Loucy (cell line): ENCODE results near the gene PLEKHA7.

Source experiments
- H2AFZ ChIP-seq: fragments of 200-600 bp; sonication (generic); 2 replicates; pipeline ENCODE4 v1.6.0; 2016; ENCODE audit warnings: antibody characterized with exemption, mild to moderate bottlenecking, low read length, moderate library complexity
- H3F3A ChIP-seq: fragments of 200-600 bp; 2 replicates; pipeline ENCODE4 v1.6.0; 2016; ENCODE audit warnings: antibody characterized with exemption, low read depth, mild to moderate bottlenecking
- H3K27me3 ChIP-seq: fragments of 200-600 bp; sonication (generic); 2 replicates; pipeline ENCODE4 v1.6.1; 2014; ENCODE audit warnings: low read length, mild to moderate bottlenecking; ENCODE audit not compliant: insufficient read depth, poor library complexity, severe bottlenecking
- H3K36me3 ChIP-seq: fragments of 200-600 bp; sonication (generic); 2 replicates; pipeline ENCODE4 v1.6.1; 2016; ENCODE audit warnings: low read length; ENCODE audit not compliant: insufficient read depth
- H3K4me1 ChIP-seq: fragments of 200-600 bp; sonication (generic); 2 replicates; pipeline ENCODE4 v1.5.1; 2014; ENCODE audit warnings: low read length, mild to moderate bottlenecking; ENCODE audit not compliant: insufficient read depth, poor library complexity, severe bottlenecking
- H3K4me2 ChIP-seq: fragments of 200-600 bp; sonication (generic); 2 replicates; pipeline ENCODE4 v1.6.0; 2014; ENCODE audit warnings: antibody characterized with exemption, low read length, low read depth, mild to moderate bottlenecking; ENCODE audit not compliant: poor library complexity, severe bottlenecking
- H3K4me3 ChIP-seq: fragments of 200-600 bp; sonication (generic); 2 replicates; pipeline ENCODE4 v1.5.1; 2014; ENCODE audit warnings: low read length, mild to moderate bottlenecking, mixed read lengths; ENCODE audit not compliant: poor library complexity, severe bottlenecking
- H3K79me2 ChIP-seq: fragments of 200-600 bp; sonication (generic); 2 replicates; pipeline ENCODE4 v1.6.1; 2014; ENCODE audit warnings: low read length; ENCODE audit not compliant: insufficient read depth
- H3K9ac ChIP-seq: fragments of 200-600 bp; sonication (generic); 2 replicates; pipeline ENCODE4 v1.6.0; 2014; ENCODE audit warnings: mild to moderate bottlenecking, low read depth, low read length, moderate library complexity; ENCODE audit not compliant: poor library complexity, severe bottlenecking
- H3K9me2 ChIP-seq: fragments of 200-600 bp; sonication (generic); replicated peaks from 2 replicates; pipeline ENCODE4 v1.6.1; 2016; ENCODE audit warnings: low read depth, low read length, mixed read lengths
- H3K9me3 ChIP-seq: fragments of 200-600 bp; sonication (generic); 2 replicates; pipeline ENCODE4 v1.6.1; 2014; ENCODE audit warnings: mild to moderate bottlenecking, antibody characterized with exemption, low read length, low read depth; ENCODE audit not compliant: insufficient read depth
- H4K20me1 ChIP-seq: fragments of 200-600 bp; sonication (generic); 2 replicates; pipeline ENCODE4 v1.6.0; 2014; ENCODE audit warnings: antibody characterized with exemption, low read length, mild to moderate bottlenecking; ENCODE audit not compliant: insufficient read depth, poor library complexity, severe bottlenecking
- CTCF ChIP-seq: fragments of 200-600 bp; sonication (generic); conservative IDR thresholded peaks from 2 replicates; pipeline ENCODE4 v1.5.1; 2014; ENCODE audit warnings: mild to moderate bottlenecking, antibody characterized with exemption, low read length
- EZH2phosphoT487 ChIP-seq: fragments of 200-600 bp; IDR thresholded peaks from 2 replicates; pipeline ENCODE4 v1.6.1; 2018; ENCODE audit warnings: antibody characterized with exemption, mild to moderate bottlenecking, moderate library complexity, borderline replicate concordance

Gene PLEKHA7

DNA sequence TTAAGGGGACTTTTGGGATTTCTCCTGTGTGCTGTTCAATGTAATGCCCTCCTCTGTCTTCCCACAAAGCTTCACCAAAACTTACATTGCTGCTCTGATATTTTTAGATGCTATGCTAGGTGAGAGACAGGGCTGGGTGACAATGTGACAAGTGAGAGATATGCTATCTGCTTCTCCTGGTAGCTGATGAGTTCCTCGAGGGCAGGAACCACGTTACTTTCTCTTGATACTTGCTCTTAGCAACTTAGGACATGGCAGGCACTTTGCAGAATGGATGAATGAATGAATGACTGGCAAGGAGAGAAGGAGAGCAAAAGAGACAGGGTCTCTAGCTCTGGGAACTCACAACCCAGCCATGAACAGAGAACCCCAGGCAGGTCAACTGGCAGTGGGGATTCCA lies 160.4 kb downstream of the PLEKHA7 start:
- Histone ChIP-seq H3K79me2 (no peaks in the 10 kb centered on the region), H3F3A (no peaks in the 10 kb centered on the region), H3K9me3 (no peaks in the 10 kb centered on the region), H3K36me3 (peaks cover 39% of the 10 kb centered on the region; the same call in 1 of the 2 replicates), H3K9ac (no peak overlapping the region), H2AFZ (no peak overlapping the region), H3K4me2 (no peak overlapping the region), H3K9me2 (no peaks in the 10 kb centered on the region), H4K20me1 (no peaks in the 10 kb centered on the region), H3K4me3 (no peak overlapping the region), H3K27me3 (no peaks in the 10 kb centered on the region), H3K4me1 (no peaks in the 10 kb centered on the region)
- no peak for TF ChIP-seq CTCF
- no peak for TF ChIP-seq EZH2phosphoT487

- TF ChIP-seq CTCF (no peak), EZH2phosphoT487 (no peak)
- H4K20me1 ChIP-seq: no peaks in the 10 kb centered on the region
- H3K4me2 ChIP-seq: no peak overlapping the region
- peaks cover 39% of the 10 kb centered on the region; the same call in 1 of the 2 replicates for H3K36me3 ChIP-seq
- H3K79me2 ChIP-seq: no peaks in the 10 kb centered on the region
- H3K9ac ChIP-seq: no peak overlapping the region
- no peaks in the 10 kb centered on the region for H3K4me1 ChIP-seq
- no peak overlapping the region for H2AFZ ChIP-seq
- no peaks in the 10 kb centered on the region for H3K9me3 ChIP-seq
- H3K27me3 ChIP-seq: no peaks in the 10 kb centered on the region
- H3K9me2 ChIP-seq: no peaks in the 10 kb centered on the region
- H3F3A ChIP-seq: no peaks in the 10 kb centered on the region
- no peak overlapping the region for H3K4me3 ChIP-seq
Measured at GRCh38 chr11:16853266-16853665, 160.9 kb downstream of the PLEKHA7 start.

DNA sequence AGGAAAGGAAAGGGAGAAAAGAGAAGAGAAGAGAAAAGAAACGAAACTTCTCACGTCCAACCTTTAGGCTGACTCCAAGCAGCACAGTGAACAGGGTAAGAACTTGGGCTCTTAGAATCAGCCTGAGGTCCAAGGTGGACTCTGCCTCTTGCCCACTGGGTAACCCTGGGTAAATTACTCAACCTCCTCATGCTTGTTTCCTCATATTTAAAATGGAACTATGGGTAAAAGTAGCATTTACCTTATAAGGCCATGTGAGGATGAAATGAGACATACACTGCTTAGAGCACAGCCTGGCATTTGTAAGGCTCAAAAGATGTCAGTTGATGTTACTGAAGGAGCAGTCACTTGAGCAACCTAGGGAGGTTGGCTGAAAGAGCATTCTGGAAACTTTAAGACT lies 167.9 kb downstream of the PLEKHA7 start:
- no peaks in the 10 kb centered on the region for H3K4me1 ChIP-seq
- no peaks in the 10 kb centered on the region for H3K9me3 ChIP-seq
- no peak overlapping the region for H3K4me2 ChIP-seq
- no peaks in the 10 kb centered on the region for H3K79me2 ChIP-seq
- H3K9me2 ChIP-seq: no peaks in the 10 kb centered on the region
- no peaks in the 10 kb centered on the region for H3K27me3 ChIP-seq
- H3K9ac ChIP-seq: no peak overlapping the region
- no peaks in the 10 kb centered on the region for H3F3A ChIP-seq
- no peak for TF ChIP-seq EZH2phosphoT487
- TF ChIP-seq CTCF: no peak
- peaks cover 20% of the 10 kb centered on the region; the same call in 1 of the 2 replicates for H3K36me3 ChIP-seq
- H3K4me3 ChIP-seq: no peak overlapping the region
- no peak overlapping the region for H2AFZ ChIP-seq
- no peaks in the 10 kb centered on the region for H4K20me1 ChIP-seq
